Neural cell (in vitro differentiated cells): Measurements from ENCODE around the gene APC. TPM values are rescaled to one million over a fixed set of nuclear protein-coding genes. Genes with fewer than 3 reads are reported as not detected.

Experiments
- H2AFZ ChIP-seq: fragments of 200-600, 300-800 bp; sonication (generic), shearing (Covaris generic); 2 replicates; pipeline ENCODE4 v1.6.0; 2014; ENCODE audit warnings: low read depth, mild to moderate bottlenecking, antibody characterized with exemption, low read length, moderate library complexity
- H3F3A ChIP-seq: fragments of 200-600 bp; shearing (Covaris generic); 2 replicates; pipeline ENCODE4 v1.6.1; 2016; ENCODE audit warnings: mild to moderate bottlenecking, moderate library complexity, mixed read lengths, antibody characterized with exemption, low read length; ENCODE audit not compliant: insufficient read depth, poor library complexity, severe bottlenecking
- H3K27ac ChIP-seq: fragments of 200-600, 300-800 bp; sonication (generic), shearing (Covaris generic); 2 replicates; pipeline ENCODE4 v1.5.1; 2014; ENCODE audit warnings: mild to moderate bottlenecking, low read length, moderate library complexity
- H3K27me3 ChIP-seq: fragments of 300-800, 200-600 bp; sonication (generic), shearing (Covaris generic); 2 replicates; pipeline ENCODE4 v1.6.0; 2014; ENCODE audit warnings: mild to moderate bottlenecking, low read depth, low read length, moderate library complexity; ENCODE audit not compliant: insufficient read depth
- H3K36me3 ChIP-seq: fragments of 300-800, 200-600 bp; sonication (generic), shearing (Covaris generic); 2 replicates; pipeline ENCODE4 v1.5.1; 2014; ENCODE audit warnings: mild to moderate bottlenecking, antibody characterized with exemption, low read length, moderate library complexity; ENCODE audit not compliant: insufficient read depth
- H3K4me2 ChIP-seq: fragments of 300-800, 200-600 bp; sonication (generic), shearing (Covaris generic); 2 replicates; pipeline ENCODE4 v1.6.0; 2014; ENCODE audit warnings: mild to moderate bottlenecking, low read length
- H3K4me3 ChIP-seq: fragments of 300-800, 200-600 bp; sonication (generic), shearing (Covaris generic); 2 replicates; pipeline ENCODE4 v1.5.1; 2014; ENCODE audit warnings: mild to moderate bottlenecking, low read length, moderate library complexity
- H3K79me2 ChIP-seq: fragments of 200-600 bp; shearing (Covaris generic); replicated peaks from 2 replicates; pipeline ENCODE4 v1.6.0; 2014; ENCODE audit warnings: mild to moderate bottlenecking, low read length, moderate library complexity; ENCODE audit not compliant: insufficient read depth
- H3K9ac ChIP-seq: fragments of 300-800, 200-600 bp; sonication (generic), shearing (Covaris generic); 2 replicates; pipeline ENCODE4 v1.6.1; 2016; ENCODE audit warnings: mild to moderate bottlenecking, low read length, mixed read lengths
- H3K9me2 ChIP-seq: fragments of 200-600 bp; shearing (Covaris generic); 2 replicates; pipeline ENCODE4 v1.6.1; 2016; ENCODE audit warnings: mild to moderate bottlenecking, low read length, mixed read lengths; ENCODE audit not compliant: insufficient read depth
- H3K9me3 ChIP-seq: fragments of 200-600, 300-800 bp; sonication (generic), shearing (Covaris generic); 2 replicates; pipeline ENCODE4 v1.6.1; 2016; ENCODE audit warnings: mild to moderate bottlenecking, mixed run types, low read length, moderate library complexity, mixed read lengths
- H4K20me1 ChIP-seq: fragments of 200-600 bp; shearing (Covaris generic); 2 replicates; pipeline ENCODE4 v1.6.1; 2016; ENCODE audit warnings: mild to moderate bottlenecking, mixed run types; ENCODE audit not compliant: insufficient read depth
- EP300 ChIP-seq: fragments of 450-650 bp; conservative IDR thresholded peaks from 2 replicates; pipeline ENCODE4 v1.6.1; 2014; ENCODE audit warnings: antibody characterized with exemption, mild to moderate bottlenecking, moderate library complexity; ENCODE audit not compliant: poor library complexity, severe bottlenecking
- EZH2 ChIP-seq: fragments of 200-600, 300-800 bp; shearing (Covaris generic), sonication (generic); IDR thresholded peaks from 2 replicates; pipeline ENCODE4 v1.6.1; 2014; ENCODE audit warnings: antibody characterized with exemption, low read length, borderline replicate concordance, mild to moderate bottlenecking; ENCODE audit not compliant: insufficient read depth, poor library complexity, severe bottlenecking
- MXI1 ChIP-seq: fragments of 450-650 bp; conservative IDR thresholded peaks from 2 replicates; pipeline ENCODE4 v1.6.1; 2014; ENCODE audit warnings: antibody characterized with exemption, mild to moderate bottlenecking; ENCODE audit not compliant: poor library complexity, severe bottlenecking
- POLR2AphosphoS5 ChIP-seq: IDR thresholded peaks from 2 replicates; pipeline ENCODE4 v1.6.1; 2012
- RAD21 ChIP-seq: fragments of 450-650 bp; conservative IDR thresholded peaks from 2 replicates; pipeline ENCODE4 v1.6.1; 2014; ENCODE audit warnings: antibody characterized with exemption, mild to moderate bottlenecking, moderate library complexity
- SMC3 ChIP-seq: fragments of 450-650 bp; conservative IDR thresholded peaks from 2 replicates; pipeline ENCODE4 v1.6.1; 2014; ENCODE audit warnings: antibody characterized with exemption, mild to moderate bottlenecking, moderate library complexity; ENCODE audit not compliant: poor library complexity
- TAF1 ChIP-seq: IDR thresholded peaks from 2 replicates; pipeline ENCODE4 v1.6.1; 2012; ENCODE audit warnings: low read depth
- polyA plus RNA-seq: library from polyadenylated mRNA; depleted of rRNA; stranded (reverse); fragments of >200 nt; gene quantifications from 2 replicates; pipeline ENCODE4 v1.2.3, GENCODE V29; 2014
- TF ChIP-seq, protein P1 (sequence below): IDR thresholded peaks from 2 replicates; pipeline ENCODE4 v1.6.1; 2012; ENCODE audit warnings: borderline replicate concordance
- TF ChIP-seq, protein P2 (sequence below): fragments of 450-650 bp; IDR thresholded peaks from 2 replicates; pipeline ENCODE4 v1.5.1; 2014; ENCODE audit warnings: antibody characterized with exemption, mild to moderate bottlenecking, moderate library complexity; ENCODE audit not compliant: poor library complexity, severe bottlenecking

The APC gene
- polyA plus RNA-seq, 1 donor from 2014 or later: 40.6 TPM

DNA sequence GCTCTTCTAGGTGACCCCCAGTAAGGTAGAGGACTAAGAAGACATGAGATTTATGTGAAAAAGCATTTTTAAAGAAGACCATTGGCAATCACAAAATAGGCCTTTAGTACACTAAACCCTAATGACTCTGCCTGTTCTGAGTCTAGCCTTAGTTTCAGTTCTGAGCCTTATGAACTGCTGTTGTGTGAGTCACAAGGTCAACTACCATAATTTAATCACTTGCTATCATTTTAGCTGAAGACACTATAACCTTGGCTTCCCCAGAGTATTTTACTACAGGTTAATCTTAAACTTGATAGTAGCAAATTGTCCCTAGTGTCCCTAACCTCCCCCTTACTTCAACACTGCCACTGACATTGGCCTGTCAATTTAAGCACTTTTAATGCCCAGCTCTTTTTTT lies 34.4 kb downstream of the APC start (continued):
- TF ChIP-seq, protein P1, sequence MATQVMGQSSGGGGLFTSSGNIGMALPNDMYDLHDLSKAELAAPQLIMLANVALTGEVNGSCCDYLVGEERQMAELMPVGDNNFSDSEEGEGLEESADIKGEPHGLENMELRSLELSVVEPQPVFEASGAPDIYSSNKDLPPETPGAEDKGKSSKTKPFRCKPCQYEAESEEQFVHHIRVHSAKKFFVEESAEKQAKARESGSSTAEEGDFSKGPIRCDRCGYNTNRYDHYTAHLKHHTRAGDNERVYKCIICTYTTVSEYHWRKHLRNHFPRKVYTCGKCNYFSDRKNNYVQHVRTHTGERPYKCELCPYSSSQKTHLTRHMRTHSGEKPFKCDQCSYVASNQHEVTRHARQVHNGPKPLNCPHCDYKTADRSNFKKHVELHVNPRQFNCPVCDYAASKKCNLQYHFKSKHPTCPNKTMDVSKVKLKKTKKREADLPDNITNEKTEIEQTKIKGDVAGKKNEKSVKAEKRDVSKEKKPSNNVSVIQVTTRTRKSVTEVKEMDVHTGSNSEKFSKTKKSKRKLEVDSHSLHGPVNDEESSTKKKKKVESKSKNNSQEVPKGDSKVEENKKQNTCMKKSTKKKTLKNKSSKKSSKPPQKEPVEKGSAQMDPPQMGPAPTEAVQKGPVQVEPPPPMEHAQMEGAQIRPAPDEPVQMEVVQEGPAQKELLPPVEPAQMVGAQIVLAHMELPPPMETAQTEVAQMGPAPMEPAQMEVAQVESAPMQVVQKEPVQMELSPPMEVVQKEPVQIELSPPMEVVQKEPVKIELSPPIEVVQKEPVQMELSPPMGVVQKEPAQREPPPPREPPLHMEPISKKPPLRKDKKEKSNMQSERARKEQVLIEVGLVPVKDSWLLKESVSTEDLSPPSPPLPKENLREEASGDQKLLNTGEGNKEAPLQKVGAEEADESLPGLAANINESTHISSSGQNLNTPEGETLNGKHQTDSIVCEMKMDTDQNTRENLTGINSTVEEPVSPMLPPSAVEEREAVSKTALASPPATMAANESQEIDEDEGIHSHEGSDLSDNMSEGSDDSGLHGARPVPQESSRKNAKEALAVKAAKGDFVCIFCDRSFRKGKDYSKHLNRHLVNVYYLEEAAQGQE: no peak
- TF ChIP-seq RAD21 (no peak), MXI1 (no peak)

DNA sequence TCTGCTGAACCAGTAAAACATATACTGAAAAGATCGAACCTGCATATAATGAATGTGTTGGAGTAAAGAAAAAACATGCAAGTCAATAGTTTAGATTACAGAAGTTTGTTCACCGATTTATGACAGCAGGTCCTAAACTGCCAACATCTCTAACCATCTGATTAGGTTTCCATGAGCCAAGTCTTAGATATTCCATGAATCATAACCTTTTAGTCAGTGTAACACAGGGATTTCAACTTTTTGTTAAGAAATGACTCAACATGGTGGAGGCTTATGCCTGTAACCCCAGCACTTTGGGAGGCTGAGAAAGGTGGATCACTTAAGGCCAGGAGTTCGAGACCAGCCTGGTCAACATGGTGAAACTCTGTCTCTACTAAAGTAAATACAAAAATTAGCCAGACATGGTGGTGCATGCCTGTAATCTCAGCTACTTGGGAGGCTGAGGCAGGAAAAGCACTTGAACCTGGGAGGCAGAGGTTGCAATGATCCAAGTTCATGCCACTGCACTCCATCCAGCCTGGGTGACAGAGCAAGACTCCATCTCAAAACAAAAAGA lies 38.7 kb downstream of the APC start:
- Histone ChIP-seq H3F3A (no peaks in the 10 kb centered on the region), H3K27me3 (no peaks in the 10 kb centered on the region), H3K9me2 (no peaks in the 10 kb centered on the region), H3K27ac (no peak overlapping the region), H3K36me3 (peaks cover 5% of the 10 kb centered on the region), H3K4me2 (no peak overlapping the region), H3K9ac (no peak overlapping the region), H3K9me3 (no peaks in the 10 kb centered on the region), H3K4me3 (no peak overlapping the region), H2AFZ (no peak overlapping the region), H4K20me1 (no peaks in the 10 kb centered on the region), H3K79me2 (peaks cover 4% of the 10 kb centered on the region)
- no peak for TF ChIP-seq EP300
- TF ChIP-seq, protein P1: no peak
- no peak for TF ChIP-seq POLR2AphosphoS5
- no peak for TF ChIP-seq SMC3
- TF ChIP-seq, protein P2, sequence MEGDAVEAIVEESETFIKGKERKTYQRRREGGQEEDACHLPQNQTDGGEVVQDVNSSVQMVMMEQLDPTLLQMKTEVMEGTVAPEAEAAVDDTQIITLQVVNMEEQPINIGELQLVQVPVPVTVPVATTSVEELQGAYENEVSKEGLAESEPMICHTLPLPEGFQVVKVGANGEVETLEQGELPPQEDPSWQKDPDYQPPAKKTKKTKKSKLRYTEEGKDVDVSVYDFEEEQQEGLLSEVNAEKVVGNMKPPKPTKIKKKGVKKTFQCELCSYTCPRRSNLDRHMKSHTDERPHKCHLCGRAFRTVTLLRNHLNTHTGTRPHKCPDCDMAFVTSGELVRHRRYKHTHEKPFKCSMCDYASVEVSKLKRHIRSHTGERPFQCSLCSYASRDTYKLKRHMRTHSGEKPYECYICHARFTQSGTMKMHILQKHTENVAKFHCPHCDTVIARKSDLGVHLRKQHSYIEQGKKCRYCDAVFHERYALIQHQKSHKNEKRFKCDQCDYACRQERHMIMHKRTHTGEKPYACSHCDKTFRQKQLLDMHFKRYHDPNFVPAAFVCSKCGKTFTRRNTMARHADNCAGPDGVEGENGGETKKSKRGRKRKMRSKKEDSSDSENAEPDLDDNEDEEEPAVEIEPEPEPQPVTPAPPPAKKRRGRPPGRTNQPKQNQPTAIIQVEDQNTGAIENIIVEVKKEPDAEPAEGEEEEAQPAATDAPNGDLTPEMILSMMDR: no peak
- no peak for TF ChIP-seq MXI1
- no peak for TF ChIP-seq EZH2
- TF ChIP-seq RAD21: no peak
- TF ChIP-seq TAF1: no peak
